Type B pancreatic cell (in vitro differentiated cells): ENCODE results near the gene F5. TPM values are rescaled to one million over a fixed set of nuclear protein-coding genes. Genes with fewer than 3 reads are reported as not detected.
"Not testable (repeated sequence)": the region's sequence is repeated elsewhere in the genome, so short reads cannot be mapped to it uniquely, and the experiment has no call there.

Experiments
- DNase-seq: peaks from one replicate; pipeline ENCODE4 v3.0.0; 2021; ENCODE audit warnings: mixed read lengths; ENCODE audit not compliant: unreplicated experiment; ENCODE audit errors: extremely low spot score
- H3K27ac Mint-ChIP-seq: 2 replicates; pipeline ENCODE4 v1.8.0; 2021; ENCODE audit warnings: mild to moderate bottlenecking, mixed read lengths
- H3K27me3 Mint-ChIP-seq: 2 replicates; pipeline ENCODE4 v1.8.0; 2021; ENCODE audit warnings: mixed read lengths
- H3K36me3 Mint-ChIP-seq: 2 replicates; pipeline ENCODE4 v1.8.0; 2021; ENCODE audit warnings: mixed read lengths
- H3K4me1 Mint-ChIP-seq: one replicate; pipeline ENCODE4 v1.8.0; 2021; ENCODE audit warnings: mixed read lengths; ENCODE audit not compliant: unreplicated experiment
- H3K4me3 Mint-ChIP-seq: 2 replicates; pipeline ENCODE4 v1.8.0; 2021; ENCODE audit warnings: mild to moderate bottlenecking, mixed read lengths
- H3K9me3 Mint-ChIP-seq: 2 replicates; pipeline ENCODE4 v1.8.0; 2021; ENCODE audit warnings: mixed read lengths
- total RNA-seq: library from RNA; stranded (reverse); gene quantifications from 2 replicates; pipeline ENCODE4 v1.2.1, GENCODE V29; 2021; ENCODE audit warnings: low replicate concordance
- TF ChIP-seq, protein P1 (sequence below): fragments of 200-600 bp; sonication (generic); conservative IDR thresholded peaks from 2 replicates; pipeline ENCODE4 v1.5.0; 2021; ENCODE audit warnings: antibody characterized with exemption, mild to moderate bottlenecking

Gene F5
- total RNA-seq, 1 donor from 2014 or later: 5.5 TPM

DNA sequence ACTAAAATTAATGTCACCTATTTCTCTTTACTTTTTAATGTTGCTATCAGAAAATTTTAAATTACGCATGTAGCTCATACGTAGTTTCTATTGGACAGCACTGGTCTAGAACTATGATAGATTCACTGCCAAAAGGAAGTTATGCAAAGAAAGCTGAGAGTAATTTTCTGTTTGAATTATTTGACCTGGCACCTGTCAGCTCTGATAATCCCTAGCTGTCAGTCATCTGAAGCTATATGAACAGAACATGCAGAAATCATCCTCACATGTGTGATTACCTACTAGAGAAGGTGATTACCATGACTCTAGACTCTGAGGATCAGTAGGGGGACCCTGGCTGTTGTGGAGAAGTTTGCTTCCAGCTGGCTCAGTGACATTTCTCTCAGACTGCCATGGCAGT, 40.8 kb downstream of the F5 start:
- Mint-ChIP-seq H3K4me1 (peaks cover 8% of the 10 kb centered on the region), H3K27me3 (no peaks in the 10 kb centered on the region), H3K9me3 (no peaks in the 10 kb centered on the region), H3K36me3 (no peaks in the 10 kb centered on the region), H3K4me3 (no peak overlapping the region), H3K27ac (no peak overlapping the region)
- TF ChIP-seq, protein P1, sequence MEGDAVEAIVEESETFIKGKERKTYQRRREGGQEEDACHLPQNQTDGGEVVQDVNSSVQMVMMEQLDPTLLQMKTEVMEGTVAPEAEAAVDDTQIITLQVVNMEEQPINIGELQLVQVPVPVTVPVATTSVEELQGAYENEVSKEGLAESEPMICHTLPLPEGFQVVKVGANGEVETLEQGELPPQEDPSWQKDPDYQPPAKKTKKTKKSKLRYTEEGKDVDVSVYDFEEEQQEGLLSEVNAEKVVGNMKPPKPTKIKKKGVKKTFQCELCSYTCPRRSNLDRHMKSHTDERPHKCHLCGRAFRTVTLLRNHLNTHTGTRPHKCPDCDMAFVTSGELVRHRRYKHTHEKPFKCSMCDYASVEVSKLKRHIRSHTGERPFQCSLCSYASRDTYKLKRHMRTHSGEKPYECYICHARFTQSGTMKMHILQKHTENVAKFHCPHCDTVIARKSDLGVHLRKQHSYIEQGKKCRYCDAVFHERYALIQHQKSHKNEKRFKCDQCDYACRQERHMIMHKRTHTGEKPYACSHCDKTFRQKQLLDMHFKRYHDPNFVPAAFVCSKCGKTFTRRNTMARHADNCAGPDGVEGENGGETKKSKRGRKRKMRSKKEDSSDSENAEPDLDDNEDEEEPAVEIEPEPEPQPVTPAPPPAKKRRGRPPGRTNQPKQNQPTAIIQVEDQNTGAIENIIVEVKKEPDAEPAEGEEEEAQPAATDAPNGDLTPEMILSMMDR: no peak
- DNase-seq: no peak

DNA sequence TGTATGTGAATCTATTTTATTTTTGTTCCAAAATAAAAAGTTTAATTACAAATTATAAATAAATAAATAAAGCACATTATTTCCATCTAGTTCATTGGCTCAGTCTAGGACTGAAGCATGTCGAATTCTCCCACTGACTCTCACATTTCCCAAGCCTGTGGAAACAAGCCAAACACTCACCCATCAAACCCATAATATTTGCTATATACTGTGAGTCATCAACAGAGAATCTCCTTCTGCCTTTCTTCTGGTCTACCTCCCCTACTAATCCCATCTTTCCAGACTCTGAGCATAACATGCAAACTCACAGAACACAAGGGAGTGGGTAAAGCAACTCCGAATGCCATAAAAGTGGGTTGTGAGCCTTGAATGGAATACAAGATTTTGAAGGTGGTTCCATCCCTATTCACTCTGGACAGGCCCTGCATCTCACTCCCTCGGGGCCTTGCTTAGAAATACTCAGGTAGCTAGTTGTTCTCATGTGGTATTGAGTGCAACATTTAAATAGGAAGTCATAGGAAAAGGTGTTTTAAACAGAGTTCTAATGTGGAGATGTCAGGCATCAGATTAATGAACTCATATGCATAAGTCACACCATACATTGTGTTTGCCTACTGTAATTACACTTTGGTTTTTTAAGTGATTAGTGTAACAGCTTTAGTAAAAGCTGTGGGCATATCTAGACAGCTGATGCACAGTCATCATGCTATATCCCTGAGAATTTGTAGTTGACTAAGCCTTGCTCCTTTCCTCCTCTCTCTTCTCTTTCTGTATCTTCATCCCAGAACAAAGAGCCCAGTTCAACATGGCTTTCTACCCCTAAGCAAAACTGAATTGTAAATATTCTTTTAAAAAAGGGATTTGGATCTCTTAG, 47.0 kb downstream of the F5 start:
- H3K4me3 Mint-ChIP-seq: no peak overlapping the region
- H3K4me1 Mint-ChIP-seq: no peaks in the 10 kb centered on the region
- H3K27me3 Mint-ChIP-seq: no peaks in the 10 kb centered on the region
- no peak overlapping the region for H3K27ac Mint-ChIP-seq
- DNase-seq: no peak
- no peaks in the 10 kb centered on the region for H3K9me3 Mint-ChIP-seq
- TF ChIP-seq, protein P1: no peak
- H3K36me3 Mint-ChIP-seq: no peaks in the 10 kb centered on the region

DNA sequence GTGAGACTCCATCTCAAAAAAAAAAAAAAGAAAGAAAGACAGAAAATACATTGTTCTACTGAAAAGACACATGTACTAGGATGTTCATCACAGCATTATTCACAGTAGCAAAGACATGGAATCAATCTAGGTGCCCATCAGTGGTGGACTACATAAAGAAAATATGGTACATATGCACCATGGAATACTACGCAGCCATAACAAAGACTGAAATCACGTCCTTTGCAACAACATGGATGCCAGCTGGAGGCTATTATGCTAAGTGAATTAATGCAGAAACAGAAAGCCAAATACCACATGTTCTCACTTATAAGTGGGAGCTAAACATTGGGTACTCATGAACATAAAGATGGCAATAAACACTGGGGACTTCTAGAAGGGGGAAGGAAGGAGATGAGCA, 51.6 kb downstream of the F5 start:
- no peaks in the 10 kb centered on the region for H3K27me3 Mint-ChIP-seq
- no peaks in the 10 kb centered on the region for H3K9me3 Mint-ChIP-seq
- H3K4me1 Mint-ChIP-seq: no peaks in the 10 kb centered on the region
- DNase-seq: no peak
- no peak overlapping the region for H3K4me3 Mint-ChIP-seq
- H3K27ac Mint-ChIP-seq: no peak overlapping the region
- no peaks in the 10 kb centered on the region for H3K36me3 Mint-ChIP-seq
- TF ChIP-seq, protein P1: no peak

DNA sequence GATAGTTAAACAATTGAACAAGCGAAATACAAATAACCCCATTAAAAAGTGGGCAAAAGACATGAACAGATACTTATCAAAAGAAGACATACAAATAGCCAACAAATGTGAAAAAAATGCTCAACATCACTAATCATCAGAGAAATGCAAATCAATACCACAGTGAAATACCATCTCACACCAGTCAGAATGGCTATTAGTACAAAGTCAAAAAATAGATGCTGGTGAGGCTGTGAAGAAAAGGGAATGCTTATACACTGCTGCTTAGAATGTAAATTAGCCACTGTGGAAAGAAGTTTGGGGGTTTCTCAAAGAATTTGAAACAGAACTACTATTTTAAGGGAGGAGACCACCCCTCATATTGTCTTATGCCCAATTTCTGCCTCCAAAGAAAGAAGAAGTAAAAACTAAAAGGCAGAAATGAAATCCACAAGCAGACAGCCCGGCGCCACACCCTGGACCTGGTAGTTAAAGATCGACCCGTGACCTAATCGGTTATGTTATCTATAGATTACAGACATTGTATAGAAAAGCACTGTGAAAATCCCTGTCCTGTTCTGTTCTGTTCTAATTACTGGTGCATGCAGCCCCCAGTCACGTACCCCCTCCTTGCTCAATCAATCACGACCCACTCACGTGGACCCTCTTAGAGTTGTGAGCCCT, 52.6 kb downstream of the F5 start:
- not testable (repeated sequence) for DNase-seq, H3K27me3 Mint-ChIP-seq, H3K4me3 Mint-ChIP-seq, H3K27ac Mint-ChIP-seq, H3K9me3 Mint-ChIP-seq, H3K36me3 Mint-ChIP-seq, H3K4me1 Mint-ChIP-seq

DNA sequence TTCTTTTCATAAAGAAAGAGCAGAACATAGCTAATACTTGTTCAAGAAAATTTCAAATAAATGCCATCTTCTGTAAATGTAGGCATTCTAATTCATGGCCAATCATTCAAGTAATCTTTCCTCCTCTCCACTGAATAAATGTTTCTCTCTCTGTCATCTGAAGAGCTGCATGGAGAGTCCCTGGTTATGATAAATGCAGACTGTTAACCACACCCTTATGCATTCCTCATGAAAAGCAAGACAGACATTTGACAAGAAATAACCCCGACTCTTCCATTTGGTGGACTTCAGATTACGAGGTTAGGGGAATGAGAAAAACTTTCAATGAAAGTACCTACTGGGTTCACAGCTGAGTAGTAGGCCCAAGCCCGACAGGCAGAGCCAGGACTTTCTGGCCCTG, 55.8 kb downstream of the F5 start:
- Mint-ChIP-seq H3K36me3 (no peaks in the 10 kb centered on the region), H3K27ac (peak overlapping the region; percentile 70), H3K9me3 (no peaks in the 10 kb centered on the region), H3K4me1 (peaks cover 10% of the 10 kb centered on the region), H3K4me3 (peak overlapping the region; percentile 55), H3K27me3 (no peaks in the 10 kb centered on the region)
- TF ChIP-seq, protein P1: no peak
- no peak for DNase-seq

DNA sequence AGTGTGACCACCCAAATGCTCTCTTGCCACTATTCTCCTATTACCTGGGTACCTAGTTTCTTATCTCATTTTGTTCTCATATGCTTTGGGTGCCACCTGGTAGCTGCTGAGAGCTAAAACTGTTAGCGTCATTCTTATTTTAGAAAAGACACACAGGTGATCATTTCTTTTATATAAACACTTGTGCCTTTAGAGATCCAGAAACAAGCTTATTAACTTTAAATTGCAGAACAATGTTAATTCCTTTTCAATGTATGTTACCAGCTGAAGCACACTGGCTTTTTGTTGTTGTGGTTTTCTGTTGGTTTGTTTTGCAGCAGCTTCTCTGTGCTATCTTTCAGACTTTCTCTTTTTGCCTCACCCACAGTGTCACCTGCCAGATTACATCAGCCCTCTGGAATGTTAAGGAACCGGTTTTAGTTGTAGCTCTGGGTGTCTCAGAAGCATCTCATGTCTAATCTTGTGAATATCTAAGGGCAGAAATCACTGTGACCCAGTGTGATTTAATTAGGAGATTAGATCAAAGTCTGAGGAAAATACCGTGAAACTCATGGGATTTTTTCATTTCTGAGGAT, 57.1 kb downstream of the F5 start:
- H3K27ac Mint-ChIP-seq: peak overlapping the region; percentile 100
- no peaks in the 10 kb centered on the region for H3K36me3 Mint-ChIP-seq
- H3K27me3 Mint-ChIP-seq: no peaks in the 10 kb centered on the region
- no peaks in the 10 kb centered on the region for H3K9me3 Mint-ChIP-seq
- DNase-seq: no peak
- peaks cover 10% of the 10 kb centered on the region for H3K4me1 Mint-ChIP-seq
- H3K4me3 Mint-ChIP-seq: peak overlapping the region; percentile 73
- TF ChIP-seq, protein P1: no peak
